ENCODE data around the gene NOP9. TPM values are rescaled to one million over a fixed set of nuclear protein-coding genes. Genes with fewer than 3 reads are reported as not detected.

NOP9 gene
- polyA plus RNA-seq, 1 experiment, result 16.3 TPM

DNA sequence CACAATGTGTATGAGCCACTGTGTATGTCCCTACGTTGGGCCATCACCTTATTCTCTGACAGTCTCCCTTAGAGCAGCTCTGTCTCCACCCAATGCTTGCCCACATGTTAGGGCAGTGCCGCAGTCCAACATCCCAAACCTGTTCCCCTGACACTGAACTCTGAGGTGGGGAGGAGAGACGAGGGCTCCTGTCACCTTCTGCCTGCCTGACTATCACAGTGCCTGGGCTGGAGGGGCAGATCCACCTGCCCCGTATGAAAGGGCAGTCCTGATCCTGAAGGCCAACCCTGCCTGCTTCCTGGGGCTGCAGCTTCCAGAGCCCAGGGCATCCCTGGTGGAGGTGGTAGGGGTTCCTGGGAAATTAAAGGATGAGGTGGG lies 38.9 kb upstream of the NOP9 start:
- Histone ChIP-seq H3K27me3 (ENCODE audit: control insufficient read depth, insufficient read depth, low read length) (no peaks in the 10 kb centered on the region), H3K4me3 (ENCODE audit: low read depth, low read length) (no peak overlapping the region), H3K36me3 (ENCODE audit: control insufficient read depth, insufficient read depth, low read length) (peaks cover 2% of the 10 kb centered on the region)
- TF ChIP-seq, protein P1, sequence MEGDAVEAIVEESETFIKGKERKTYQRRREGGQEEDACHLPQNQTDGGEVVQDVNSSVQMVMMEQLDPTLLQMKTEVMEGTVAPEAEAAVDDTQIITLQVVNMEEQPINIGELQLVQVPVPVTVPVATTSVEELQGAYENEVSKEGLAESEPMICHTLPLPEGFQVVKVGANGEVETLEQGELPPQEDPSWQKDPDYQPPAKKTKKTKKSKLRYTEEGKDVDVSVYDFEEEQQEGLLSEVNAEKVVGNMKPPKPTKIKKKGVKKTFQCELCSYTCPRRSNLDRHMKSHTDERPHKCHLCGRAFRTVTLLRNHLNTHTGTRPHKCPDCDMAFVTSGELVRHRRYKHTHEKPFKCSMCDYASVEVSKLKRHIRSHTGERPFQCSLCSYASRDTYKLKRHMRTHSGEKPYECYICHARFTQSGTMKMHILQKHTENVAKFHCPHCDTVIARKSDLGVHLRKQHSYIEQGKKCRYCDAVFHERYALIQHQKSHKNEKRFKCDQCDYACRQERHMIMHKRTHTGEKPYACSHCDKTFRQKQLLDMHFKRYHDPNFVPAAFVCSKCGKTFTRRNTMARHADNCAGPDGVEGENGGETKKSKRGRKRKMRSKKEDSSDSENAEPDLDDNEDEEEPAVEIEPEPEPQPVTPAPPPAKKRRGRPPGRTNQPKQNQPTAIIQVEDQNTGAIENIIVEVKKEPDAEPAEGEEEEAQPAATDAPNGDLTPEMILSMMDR (IDR thresholded peaks at IDR 0.05; ENCODE audit: insufficient read depth, low read depth, low read length), result no peak
- ChIA-PET POLR2A (interaction anchor here (0.6 kb wide), 1 partner anchor 118 kb away, joined by 3 read pairs; no protein-coding TSS in a partner anchor), CTCF (interaction anchor here (1.1 to 3.6 kb wide), 2 partner anchors 10 to 72 kb away, joined by 3 to 16 read pairs; partner anchors contain the start of gene RABGGTA)
- DNase-seq (ENCODE audit: low read depth), result no peak

GRCh38 chr14:24261256-24261968 lies 38.2 kb upstream of the NOP9 start:
- no peak for DNase-seq (ENCODE audit: low read depth)
- POLR2A ChIA-PET, result interaction anchor here (0.6 kb wide), 1 partner anchor 117 kb away, joined by 3 read pairs; no protein-coding TSS in a partner anchor
- CTCF ChIA-PET, result interaction anchor here (1.1 to 3.9 kb wide), 4 partner anchors 9 to 72 kb away, joined by 3 to 16 read pairs (median 14); partner anchors contain the start of genes RABGGTA and TINF2
- TF ChIP-seq, protein P1 (IDR thresholded peaks at IDR 0.05; ENCODE audit: insufficient read depth, low read depth, low read length), result no peak
- Histone ChIP-seq H3K4me3 (ENCODE audit: low read depth, low read length) (no peak overlapping the region), H3K27me3 (ENCODE audit: control insufficient read depth, insufficient read depth, low read length) (no peaks in the 10 kb centered on the region), H3K36me3 (ENCODE audit: control insufficient read depth, insufficient read depth, low read length) (peaks cover 4% of the 10 kb centered on the region)

GRCh38 chr14:24261969-24262327 lies 37.7 kb upstream of the NOP9 start:
- TF ChIP-seq, protein P1 (IDR thresholded peaks at IDR 0.05; ENCODE audit: insufficient read depth, low read depth, low read length), result no peak
- Histone ChIP-seq H3K4me3 (ENCODE audit: low read depth, low read length) (no peak overlapping the region), H3K36me3 (ENCODE audit: control insufficient read depth, insufficient read depth, low read length) (peaks cover 8% of the 10 kb centered on the region), H3K27me3 (ENCODE audit: control insufficient read depth, insufficient read depth, low read length) (no peaks in the 10 kb centered on the region)
- no peak for DNase-seq (ENCODE audit: low read depth)
- POLR2A ChIA-PET, result no interaction called here
- CTCF ChIA-PET, result interaction anchor here (1.1 to 3.9 kb wide), 5 partner anchors 9 to 170 kb away, joined by 3 to 16 read pairs (median 12); partner anchors contain the start of genes RABGGTA and TINF2

GRCh38 chr14:24262821-24263733 lies 36.6 kb upstream of the NOP9 start, which contains the start of gene TGM1:
Gene TGM1 (minus strand): TSS chr14:24263177. CDS start chr14:24262352, 825 bp downstream.
- ChIA-PET POLR2A (no interaction called here), CTCF (interaction anchor here (0.7 to 3.9 kb wide), 6 partner anchors 8 to 169 kb away, joined by 3 to 16 read pairs (median 8); partner anchors contain the start of genes RABGGTA and TINF2)
- DNase-seq (ENCODE audit: low read depth), result no peak
- TF ChIP-seq, protein P1 (IDR thresholded peaks at IDR 0.05; ENCODE audit: insufficient read depth, low read depth, low read length), result no peak
- H3K4me3 ChIP-seq (ENCODE audit: low read depth, low read length), result no peak within 1 kb of the TSS
- H3K27me3 ChIP-seq (ENCODE audit: control insufficient read depth, insufficient read depth, low read length), result no peaks in the 10 kb centered on the region
- peaks cover 11% of the 10 kb centered on the region for H3K36me3 ChIP-seq (ENCODE audit: control insufficient read depth, insufficient read depth, low read length)

Data from BJ (cell line).